Inflammatory macrophage treated with lipopolysaccharide for 1 hour (primary cell): ENCODE measurements around the gene PGAM2.

Source experiments
- DNase-seq, 2 donors: peaks; one replicate each; pipeline ENCODE4 v3.0.0-alpha.2; 2020 to 2022

Gene PGAM2

GRCh38 chr7:44064791-44065430, 456 bp downstream of the PGAM2 start:
- DNase-seq: no peak

GRCh38 chr7:44063894-44064651, 1.3 kb downstream of the PGAM2 start:
- no peak for DNase-seq

DNA sequence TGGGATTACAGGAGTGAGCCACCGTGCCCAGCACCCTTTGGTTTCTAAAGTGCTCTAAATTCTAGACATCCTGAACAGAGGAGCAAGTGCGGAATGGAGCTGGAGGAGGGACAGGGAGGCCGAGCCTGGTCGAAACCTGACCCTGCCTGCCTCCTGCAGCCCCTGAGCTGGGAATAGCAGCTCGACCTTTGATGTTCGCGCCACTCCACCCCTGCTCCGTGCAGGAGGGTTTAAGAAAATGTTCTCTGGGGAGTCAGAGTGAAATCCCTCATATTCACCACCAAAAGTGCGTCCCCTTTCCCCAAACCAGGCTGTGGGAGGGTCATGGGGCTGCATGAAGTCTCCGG, 1.8 kb downstream of the PGAM2 start:
- no peak for DNase-seq

DNA sequence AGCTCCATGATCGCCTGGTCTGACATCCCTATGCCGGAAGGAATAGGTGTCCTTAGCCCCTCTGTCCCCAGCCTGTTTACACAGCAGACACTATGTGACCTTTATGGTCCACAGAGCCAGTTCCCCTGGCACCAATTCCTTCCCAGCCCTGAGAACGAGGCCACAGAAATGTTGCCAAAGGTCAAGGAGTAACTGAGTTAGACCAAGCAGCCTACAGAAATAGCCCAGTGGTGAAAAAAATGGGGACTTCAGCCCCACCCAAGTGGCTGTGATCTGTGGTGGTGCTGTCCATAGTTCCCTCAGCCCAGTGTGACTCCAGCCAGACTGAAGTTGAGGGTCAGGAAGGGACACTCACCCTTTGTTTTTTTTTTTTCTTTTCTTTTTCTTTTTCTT, 2.5 kb downstream of the PGAM2 start:
- DNase-seq: no peak

DNA sequence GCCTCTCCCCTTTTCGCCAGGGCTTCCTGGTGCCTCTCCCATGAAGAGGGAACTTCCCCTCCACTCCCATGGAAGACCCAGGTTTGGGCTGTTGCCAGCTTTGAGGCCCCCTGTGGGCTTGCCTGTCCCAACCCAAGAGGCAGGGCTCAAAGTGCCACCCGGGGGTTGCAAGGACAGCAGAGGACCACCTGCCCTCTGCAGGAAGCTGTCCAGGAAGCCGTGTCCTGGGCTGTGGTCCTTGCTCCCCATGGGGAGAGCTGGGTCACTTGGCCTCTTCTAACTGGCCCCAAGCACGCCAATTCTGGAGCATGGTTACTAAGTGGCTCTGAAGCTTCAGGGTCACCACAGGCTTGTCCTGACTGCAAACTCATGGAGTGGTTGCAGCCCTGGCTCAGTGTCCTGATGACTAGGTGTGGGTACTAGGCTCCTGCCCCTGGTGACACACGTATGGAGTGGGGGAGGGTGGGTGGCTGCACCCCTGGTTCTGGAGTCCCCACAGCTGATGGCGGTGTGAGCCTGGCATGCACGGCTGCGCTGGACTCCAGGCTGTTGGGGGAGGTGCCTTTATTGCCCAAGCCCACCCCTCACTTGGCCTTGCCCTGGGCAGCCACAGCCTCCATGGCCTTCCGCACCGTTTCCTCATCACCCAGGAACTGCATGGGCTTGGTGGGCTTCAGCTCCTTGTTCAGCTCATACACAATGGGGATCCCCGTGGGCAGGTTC, 3.0 kb downstream of the PGAM2 start:
- no peak for DNase-seq

DNA sequence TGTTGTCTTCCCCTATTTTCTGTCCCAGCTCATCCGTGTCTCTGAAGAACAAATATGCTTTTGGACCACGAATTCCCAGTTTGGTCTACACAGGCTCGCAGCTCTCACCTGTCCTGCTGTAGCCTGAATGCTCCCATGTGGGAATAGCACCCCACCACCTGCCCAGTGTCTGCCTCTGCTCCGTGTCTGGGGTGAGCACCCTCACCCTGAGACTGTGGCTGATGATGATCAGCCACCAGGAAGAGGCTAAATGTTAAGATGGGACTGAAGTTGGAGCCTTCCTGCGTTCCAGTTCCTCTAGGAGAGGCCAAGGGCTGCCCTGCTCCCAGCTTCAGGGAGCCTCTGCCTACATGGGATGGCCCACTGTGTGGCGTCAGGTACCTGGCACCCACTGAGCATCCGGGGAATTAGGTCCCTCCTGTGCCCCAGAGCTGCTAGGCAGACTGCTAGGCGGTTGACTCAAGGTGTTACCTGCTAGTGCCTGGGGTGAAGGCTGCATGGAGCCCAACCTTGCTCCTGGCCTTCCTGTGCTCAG, 3.7 kb downstream of the PGAM2 start:
- no peak for DNase-seq

- DNase-seq: no peak
Measured at GRCh38 chr7:44060948-44061644, 4.3 kb downstream of the PGAM2 start.

DNA sequence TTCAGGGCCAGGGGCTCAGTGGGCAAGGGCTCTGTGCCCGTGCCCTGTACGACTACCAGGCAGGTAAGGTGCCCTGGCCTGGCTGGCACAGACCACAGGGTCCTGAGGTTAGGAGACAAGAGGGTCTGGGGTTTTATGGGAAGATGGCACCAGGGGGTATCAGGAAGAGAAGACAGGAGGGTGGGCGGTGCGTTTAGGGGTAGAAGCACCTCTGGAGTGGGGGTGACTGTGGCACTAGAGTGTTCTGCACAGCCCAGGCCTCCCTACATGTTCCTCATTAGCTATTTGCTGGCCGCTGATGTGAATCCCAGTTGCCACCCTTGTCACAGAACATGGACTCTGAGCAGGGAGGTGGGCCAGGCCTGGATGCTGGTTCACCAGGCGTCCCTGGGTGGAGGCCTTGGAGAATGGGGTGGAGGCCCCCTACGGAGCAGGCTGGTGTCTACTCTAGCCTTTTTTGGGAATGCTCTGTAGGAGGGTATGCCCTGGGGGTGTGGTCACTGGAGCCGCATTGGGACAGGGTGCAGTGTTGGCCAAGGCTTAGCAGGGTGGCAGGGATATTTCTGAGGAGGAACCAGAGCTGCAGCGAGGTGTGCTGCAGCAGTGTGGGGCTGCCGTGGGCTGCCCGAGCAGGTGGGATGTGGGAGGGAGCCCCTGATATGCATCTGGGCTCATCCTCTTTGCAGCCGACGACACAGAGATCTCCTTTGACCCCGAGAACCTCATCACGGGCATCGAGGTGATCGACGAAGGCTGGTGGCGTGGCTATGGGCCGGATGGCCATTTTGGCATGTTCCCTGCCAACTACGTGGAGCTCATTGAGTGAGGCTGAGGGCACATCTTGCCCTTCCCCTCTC, 5.0 kb downstream of the PGAM2 start:
- DNase-seq: no peak

GRCh38 chr7:44059219-44060090, 5.9 kb downstream of the PGAM2 start:
- no peak for DNase-seq

DNA sequence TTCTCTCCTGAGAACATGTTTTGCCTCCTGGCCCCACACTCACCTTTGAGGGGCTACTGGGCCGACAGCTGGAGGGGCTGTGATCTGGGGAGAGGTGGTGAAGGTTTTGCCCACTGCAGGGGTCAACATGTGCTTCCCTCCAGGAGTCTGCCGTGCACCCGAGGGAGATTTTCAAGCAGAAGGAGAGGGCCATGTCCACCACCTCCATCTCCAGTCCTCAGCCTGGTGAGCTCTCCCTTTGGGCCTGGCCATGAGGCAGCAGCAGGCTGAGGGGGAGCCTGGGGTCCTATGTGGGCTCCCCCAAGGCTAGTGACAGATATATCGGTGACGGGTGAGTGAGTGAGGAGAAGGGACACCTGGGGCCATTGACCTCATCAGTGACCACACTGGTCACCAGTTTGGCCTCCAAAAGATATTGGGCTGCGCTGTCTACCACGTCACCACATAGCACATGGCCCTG, 6.6 kb downstream of the PGAM2 start:
- no peak for DNase-seq

DNA sequence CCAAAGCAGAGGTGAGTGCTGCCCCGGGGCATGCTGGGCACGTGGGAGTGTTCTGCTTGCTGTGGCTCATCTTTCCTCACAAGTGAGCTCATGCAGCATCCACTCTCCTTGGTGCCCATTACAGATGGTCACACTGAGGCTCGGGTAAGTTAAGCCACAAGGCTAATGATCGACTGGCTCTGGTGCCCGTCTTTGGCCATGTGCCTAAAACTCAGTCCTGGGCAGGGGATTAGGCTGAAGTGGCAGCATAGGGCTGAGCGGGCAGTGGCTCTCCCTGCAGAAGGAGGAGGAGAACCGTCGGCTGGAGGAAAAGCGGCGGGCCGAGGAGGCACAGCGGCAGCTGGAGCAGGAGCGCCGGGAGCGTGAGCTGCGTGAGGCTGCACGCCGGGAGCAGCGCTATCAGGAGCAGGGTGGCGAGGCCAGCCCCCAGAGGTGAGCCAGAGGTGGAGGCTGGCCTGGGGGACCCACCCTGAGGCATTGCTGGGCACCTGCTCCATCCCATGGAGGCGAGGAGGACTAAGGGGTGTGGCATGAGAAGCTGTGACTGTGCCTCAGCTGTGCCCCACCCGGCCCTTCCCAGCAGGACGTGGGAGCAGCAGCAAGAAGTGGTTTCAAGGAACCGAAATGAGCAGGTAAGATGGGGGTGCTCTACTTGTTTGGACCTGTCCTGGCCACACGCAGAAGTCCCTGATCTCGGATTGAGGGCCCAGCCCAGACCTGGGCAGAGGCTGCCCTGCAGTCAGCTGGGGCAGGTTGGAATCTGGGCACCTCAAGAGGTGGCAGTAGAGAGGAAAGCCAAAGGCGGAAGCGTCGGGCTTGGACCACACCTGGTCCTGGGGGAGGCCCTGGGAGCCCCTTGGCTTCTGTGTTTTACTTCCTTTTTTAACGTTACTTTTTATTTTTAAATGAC, 7.3 kb downstream of the PGAM2 start:
- DNase-seq: no peak

DNA sequence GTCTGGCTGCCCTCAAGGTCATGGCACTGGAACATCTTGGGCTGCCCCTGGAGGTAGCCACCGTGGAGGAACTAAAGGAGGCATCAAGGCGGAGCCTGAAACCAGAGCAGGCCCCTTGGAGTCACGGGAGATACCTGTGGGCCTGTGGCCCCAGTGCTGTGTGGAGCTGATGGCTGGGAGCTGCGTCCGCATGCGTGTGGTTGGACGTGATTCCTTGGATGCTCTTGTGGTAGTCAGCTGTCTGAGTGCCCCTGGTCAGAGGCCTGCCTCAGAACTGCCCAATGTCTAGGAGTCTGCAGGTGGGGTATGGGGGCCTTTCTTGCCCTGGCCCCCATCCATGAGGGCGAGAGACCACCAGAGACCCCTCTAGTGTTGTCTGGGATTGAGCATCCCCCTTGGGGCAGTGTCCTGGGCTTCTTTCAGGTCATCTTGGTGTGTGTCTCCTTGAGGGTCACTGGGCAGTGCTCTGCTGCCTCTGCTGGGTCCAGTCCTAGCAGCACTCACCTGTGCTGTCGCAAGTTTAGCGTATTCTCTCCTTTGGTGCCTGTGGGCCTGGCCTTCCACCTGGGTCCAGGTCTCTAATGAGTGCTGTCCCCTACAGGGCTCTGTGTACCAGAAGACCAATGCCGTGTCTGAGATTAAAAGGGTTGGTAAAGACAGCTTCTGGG, 8.1 kb downstream of the PGAM2 start:
- no peak for DNase-seq

GRCh38 chr7:44056681-44057080, 8.7 kb downstream of the PGAM2 start:
- DNase-seq: no peak

GRCh38 chr7:44052771-44053365, 12.5 kb downstream of the PGAM2 start:
- DNase-seq: no peak

- no peak for DNase-seq
Measured at GRCh38 chr7:44051611-44052220, 13.7 kb downstream of the PGAM2 start.

GRCh38 chr7:44050915-44051560, 14.3 kb downstream of the PGAM2 start:
- no peak for DNase-seq

DNA sequence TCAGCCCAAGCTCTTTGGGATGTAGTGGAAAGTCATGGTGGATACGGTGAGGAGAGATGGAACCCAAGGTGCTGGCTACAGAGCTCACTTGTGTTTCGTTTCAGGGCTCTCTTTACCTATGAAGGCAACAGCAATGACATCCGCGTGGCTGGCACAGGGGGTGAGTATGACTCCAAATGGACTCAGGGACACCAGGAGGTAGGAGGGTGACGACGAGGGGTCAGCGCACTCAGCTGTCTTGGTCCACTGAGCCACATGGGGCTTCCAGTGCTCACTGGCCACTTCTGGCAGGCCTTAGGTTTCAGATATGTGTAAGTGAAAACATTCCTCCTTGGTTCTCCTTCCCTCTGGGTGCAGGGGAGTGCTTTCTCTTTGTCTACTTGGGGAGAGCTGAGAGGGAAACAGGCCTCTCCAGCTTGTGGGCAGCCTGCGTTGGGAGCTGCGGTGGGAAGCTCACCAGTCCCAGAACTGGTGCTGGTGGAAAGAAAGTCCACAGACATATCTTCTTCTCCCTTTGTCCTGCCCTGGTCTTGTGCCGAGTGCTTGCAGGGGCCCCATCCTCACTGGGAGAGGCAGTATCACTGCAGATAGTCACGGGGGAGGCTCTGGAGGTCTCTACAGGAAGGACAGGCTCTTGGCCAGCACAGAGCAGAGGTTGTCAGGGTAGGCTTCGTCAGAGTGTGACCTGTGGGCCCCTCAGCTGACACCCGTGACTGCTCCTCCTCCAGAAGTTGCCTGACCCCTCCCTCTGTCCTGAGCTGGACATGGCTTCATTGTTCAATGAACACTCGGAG, 15.0 kb downstream of the PGAM2 start:
- DNase-seq: no peak
